ENCODE results near the gene ABCC3.
"Not testable (repeated sequence)": the region's sequence is repeated elsewhere in the genome, so short reads cannot be mapped to it uniquely, and the experiment has no call there.

Gene ABCC3

GRCh38 chr17:50697062-50697461 is 62.4 kb downstream of the ABCC3 start:
- no peak for DNase-seq (ENCODE audit: low read depth)
- no peak overlapping the region for H3K4me3 ChIP-seq (ENCODE audit: low read length)
- no peak for TF ChIP-seq CTCF (conservative IDR thresholded peaks at IDR 0.05; ENCODE audit: low read length)

- no peak for DNase-seq (ENCODE audit: low read depth)
- no peak for TF ChIP-seq CTCF (conservative IDR thresholded peaks at IDR 0.05; ENCODE audit: low read length)
- H3K4me3 ChIP-seq (ENCODE audit: low read length): no peak overlapping the region
Observed at GRCh38 chr17:50697663-50698272, 63.1 kb downstream of the ABCC3 start.

DNA sequence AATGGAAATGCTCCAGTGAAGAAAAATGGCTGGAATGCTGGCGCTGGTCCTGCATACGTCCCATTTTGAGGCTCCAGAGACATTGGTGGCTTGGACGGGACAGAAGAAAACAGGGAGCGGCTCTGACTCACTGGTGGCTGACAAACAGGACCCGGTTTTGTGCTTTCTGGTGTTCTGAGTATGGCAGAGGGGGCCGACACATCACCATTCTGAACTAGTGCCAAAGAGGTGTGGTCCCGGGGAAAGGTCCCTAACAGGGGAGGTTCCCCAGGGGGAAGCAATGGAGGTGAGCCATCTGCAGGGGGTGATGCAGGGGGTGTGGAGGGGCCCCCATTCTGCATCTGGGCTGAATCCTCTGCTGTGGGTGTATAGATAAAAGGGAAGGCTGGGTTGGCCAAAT is 64.7 kb downstream of the ABCC3 start:
- H3K4me3 ChIP-seq (ENCODE audit: low read length): no peak overlapping the region
- TF ChIP-seq CTCF (conservative IDR thresholded peaks at IDR 0.05; ENCODE audit: low read length): no peak
- DNase-seq (ENCODE audit: low read depth): no peak

DNA sequence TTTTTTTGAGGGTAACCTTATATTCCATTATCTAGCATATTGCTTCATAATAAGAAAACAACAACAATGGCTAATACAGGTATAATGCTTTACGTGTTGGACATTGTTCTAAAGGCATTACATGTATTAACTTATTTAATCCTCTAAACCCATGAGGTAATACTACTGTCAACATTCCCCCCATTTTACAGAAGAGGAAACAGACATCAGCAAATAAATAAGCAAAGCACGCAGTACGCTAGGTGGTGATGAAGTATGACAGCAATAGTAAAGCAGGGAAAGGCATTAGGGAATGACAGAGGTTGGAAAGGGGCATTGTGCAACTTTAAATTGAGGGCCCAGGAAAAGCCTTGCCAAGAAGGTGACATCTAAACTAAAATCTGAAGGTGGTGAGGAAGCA is 68.5 kb downstream of the ABCC3 start:
- DNase-seq (ENCODE audit: low read depth): no peak
- H3K4me3 ChIP-seq (ENCODE audit: low read length): no peak overlapping the region
- TF ChIP-seq CTCF (conservative IDR thresholded peaks at IDR 0.05; ENCODE audit: low read length): no peak

DNA sequence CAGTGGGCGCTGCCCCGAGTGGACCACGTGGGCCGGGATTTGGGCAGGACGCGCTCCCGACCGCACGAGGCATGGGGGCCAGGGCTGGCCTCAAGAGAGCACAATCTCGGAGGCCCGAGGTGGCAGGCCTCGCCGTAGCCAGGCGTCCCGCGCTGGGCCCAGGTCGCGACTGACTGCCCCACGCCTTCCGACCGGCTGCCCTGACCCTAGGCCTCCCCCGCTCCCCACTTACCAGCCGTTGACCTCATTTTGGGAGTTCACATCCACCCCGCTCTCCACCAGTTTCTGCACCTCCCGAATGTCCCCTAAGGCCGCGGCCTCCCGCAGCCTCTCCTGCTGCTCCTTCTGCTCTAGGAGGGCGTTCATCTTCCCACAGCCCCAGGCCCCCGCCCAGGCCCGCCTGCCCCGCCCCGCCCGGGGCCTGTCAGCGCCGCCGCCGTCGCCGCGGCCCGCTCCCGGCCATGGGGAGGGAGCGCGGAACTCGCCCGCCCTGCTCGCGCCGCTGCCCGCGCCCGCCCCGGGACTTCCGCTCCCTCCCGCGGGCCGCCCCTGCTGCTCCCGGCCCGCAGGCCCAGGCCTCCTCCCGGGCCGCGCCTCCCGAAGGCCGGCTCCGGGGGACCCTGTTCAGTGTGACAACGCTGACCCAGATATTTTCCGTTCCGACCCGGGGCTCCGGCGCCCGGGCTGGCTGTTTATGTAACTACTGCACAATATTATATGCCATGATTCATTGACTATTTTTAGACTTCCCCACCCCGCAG is 72.8 kb downstream of the ABCC3 start, which contains the start of gene ANKRD40:
Gene ANKRD40 (minus strand): TSS at position 626 of the 761 bp plus-strand sequence. CDS start 260 bp downstream, at position 366.
- no peak for TF ChIP-seq CTCF (conservative IDR thresholded peaks at IDR 0.05; ENCODE audit: low read length)
- peak; percentile 94 for DNase-seq (ENCODE audit: low read depth)
- H3K4me3 ChIP-seq (ENCODE audit: low read length): peak within 1 kb of the TSS; percentile 82

DNA sequence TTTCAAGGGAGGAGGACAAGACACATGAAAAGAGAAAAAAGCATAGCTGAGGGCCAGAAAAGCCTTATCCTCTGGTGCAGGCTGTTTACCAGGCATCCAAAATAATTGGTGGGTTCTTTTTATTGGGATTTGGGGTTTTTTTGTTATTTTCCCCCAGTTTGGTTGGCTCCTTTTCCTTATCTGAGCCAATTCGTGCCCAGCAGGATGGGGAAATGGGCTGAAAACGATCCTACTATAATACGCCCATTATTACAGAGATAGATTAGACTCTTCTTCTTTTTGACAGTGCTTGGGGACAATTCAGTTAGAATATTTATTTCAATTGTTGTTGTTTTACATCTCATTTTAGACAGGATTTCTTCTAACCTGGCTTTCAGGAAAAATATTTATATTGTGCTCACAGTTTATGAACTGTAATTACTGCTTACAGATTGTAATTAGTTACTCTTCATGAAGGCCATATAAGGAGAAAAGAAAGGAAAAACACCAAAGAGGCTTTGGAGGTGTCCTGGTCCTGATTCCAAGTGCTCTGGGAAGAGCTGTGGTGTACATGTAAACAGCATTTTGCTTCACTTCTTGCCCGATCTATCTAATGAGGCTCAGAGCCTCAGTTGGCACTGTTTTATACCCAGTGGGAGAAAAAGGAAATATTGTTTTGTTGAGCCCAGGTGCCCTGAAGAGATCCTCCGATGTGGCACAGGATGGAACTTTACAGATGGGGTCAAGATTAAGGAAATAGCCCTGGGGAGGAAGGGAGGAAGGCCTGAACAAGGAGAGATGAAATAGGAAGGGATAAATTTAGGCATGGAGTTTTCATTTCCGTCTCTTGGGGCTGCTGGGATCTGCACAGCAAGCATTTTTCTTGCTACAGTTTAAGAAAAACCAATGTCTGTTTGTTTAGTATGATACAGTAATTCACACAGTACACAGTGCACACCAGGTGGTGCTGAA is 73.6 kb downstream of the ABCC3 start:
- DNase-seq (ENCODE audit: low read depth): peak; percentile 32
- TF ChIP-seq CTCF (conservative IDR thresholded peaks at IDR 0.05; ENCODE audit: low read length): no peak; the same call in 1 of the 2 replicates
- peak overlapping the region; percentile 82 for H3K4me3 ChIP-seq (ENCODE audit: low read length)

- DNase-seq (ENCODE audit: low read depth); H3K4me3 ChIP-seq (ENCODE audit: low read length): not testable (repeated sequence)
Observed at GRCh38 chr17:50709053-50709452, 74.4 kb downstream of the ABCC3 start.

Data from AG10803 (cell line).